GM18508 (cell line): ENCODE data around the gene ANO10.
"Not testable (repeated sequence)": the region's sequence is repeated elsewhere in the genome, so short reads cannot be mapped to it uniquely, and the experiment has no call there.

Experiments used
- ATAC-seq: cut with Tn5 transposase; IDR thresholded peaks from one replicate; pipeline ENCODE4 v1.9.1; 2021; ENCODE audit warnings: moderate number of reproducible peaks; ENCODE audit not compliant: insufficient read depth, unreplicated experiment

Gene ANO10

DNA sequence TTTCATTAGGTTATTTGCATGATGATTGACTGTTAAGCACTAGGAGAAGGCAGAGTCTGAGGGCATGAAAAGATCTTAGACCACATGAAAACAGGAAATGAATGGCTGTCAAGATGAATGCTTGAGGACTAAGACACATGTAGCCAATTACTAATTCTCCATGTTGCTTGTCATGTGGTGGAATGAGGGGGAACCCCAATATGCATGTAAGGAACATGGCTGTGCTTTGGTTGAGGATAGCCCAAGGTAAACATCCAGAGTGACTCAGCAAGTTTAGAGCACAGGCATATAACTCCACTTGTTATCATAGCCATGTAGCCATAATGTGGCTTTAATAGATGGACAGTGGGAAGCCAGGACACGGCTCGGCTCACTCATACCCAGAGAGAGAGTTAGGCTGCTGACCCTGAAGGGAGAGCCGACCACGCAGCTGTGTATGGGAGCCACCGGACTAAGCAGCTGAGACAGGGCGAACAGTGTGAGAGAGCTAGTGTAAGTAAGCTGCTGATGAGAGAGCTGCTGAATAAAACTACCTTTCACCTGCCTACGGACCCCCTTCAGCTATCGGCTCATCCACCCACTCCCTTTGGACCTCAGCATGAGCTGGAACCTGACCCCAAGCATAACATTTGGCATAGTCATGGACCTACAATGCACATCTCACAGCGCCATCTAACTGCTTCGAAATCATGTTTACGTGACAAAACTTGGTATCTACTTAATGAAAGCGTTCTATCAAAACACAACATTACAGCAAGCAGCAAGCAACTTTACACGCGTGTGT lies 37.6 kb downstream of the ANO10 start:
- no peak for ATAC-seq

DNA sequence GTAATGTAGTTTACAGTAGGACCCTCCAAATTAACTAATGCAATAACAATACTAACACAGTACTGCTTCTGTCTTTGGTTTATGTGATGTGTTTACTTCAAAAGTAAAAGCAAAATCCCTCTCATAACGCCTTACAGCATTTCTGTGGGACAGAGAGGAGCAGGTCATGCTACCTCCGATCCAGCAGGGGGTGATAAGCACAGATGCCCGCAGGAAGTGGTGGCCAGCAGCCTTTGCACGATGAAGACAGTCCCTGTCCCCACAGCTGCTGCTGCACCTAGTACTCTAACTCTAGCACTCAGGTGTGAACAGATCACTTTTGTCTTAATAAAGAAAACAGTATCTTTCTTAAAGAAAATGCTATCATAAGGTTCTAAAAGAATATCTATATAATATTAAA lies 38.3 kb downstream of the ANO10 start:
- ATAC-seq, result no peak

GRCh38 chr3:43582866-43583265 lies 38.9 kb downstream of the ANO10 start:
- ATAC-seq, result no peak

DNA sequence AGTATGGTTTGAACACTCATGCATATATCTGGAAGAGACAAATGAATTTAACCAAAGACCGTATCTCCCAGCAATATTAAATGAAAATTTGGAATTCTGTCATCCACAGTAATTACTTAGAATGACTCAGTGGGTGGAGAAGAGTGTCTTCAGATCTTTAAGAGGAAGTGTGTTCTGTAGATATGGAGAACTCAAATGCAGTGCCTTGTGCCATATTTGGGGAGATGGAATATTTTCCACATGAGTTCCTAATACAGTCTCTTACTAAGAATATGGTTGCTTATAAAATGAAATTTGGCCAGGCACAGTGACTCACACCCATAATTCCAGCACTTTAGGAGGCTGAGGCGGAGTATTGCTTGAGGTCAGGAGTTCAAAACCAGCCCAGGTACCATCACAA lies 40.5 kb downstream of the ANO10 start:
- ATAC-seq, result no peak

- ATAC-seq, result no peak
Measured at GRCh38 chr3:43580181-43580580, 41.6 kb downstream of the ANO10 start.

DNA sequence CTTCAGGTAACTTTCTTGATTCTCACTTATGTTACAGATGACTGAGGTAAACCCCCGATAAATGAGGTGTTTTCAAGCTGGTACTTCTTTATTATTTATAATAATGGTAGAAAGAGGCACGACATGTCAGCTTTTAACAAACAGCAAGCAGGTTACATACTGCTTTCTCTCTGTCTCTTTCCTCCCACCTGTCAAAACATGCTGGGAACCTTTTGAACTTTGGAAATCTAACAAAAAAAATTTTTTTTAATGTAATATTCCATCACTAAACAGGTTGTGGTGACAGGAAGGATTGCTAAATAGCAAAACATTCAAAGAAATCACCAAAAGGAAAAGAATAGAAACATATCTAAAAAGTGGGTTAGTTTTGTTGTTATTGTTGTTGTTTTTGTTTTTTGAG lies 48.2 kb downstream of the ANO10 start:
- ATAC-seq, result no peak

- not testable (repeated sequence) for ATAC-seq
Measured at GRCh38 chr3:43565661-43566341, 56.0 kb downstream of the ANO10 start.

DNA sequence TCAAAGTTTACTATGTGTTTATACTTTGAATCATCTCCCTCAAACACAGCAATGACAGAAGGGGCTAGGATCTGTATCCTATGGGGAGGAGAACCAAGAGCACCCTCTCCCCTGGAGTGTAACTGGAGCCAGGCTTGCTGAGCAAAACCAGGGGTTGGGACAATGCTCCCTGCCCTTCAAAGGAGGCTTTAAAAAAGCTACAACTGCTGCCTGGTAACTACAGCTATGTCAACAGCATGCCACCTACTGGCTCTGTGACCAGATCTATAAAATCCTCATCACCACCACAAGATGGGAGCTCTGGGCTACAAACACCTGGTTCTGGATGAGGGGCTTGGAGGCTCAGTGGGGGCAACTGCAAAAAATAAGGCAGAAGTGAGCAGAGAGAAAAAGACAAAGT lies 61.9 kb downstream of the ANO10 start:
- no peak for ATAC-seq

DNA sequence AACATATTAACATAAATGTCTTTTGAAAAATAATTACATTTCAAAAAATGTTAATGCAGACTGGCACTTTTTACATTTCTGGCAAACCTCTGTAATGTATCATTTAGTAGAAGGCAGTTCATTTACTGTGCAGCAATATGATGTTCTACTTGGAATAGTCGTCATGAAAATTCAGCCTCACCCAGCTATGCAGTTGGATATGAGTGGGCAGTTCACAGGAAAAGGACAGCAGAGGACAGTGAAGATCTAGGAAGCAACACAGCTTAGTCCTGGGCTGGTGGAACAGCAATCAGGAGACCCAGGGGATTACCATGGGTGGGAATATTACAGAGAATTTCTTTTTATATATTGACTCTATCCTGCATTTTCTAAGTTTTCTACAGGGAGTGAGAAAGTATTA lies 63.6 kb downstream of the ANO10 start:
- no peak for ATAC-seq

GRCh38 chr3:43549626-43550290 lies 72.1 kb downstream of the ANO10 start:
- ATAC-seq, result no peak

GRCh38 chr3:43544277-43544676 lies 77.5 kb downstream of the ANO10 start:
- ATAC-seq, result not testable (repeated sequence)

- ATAC-seq, result no peak
Measured at GRCh38 chr3:43542328-43543043, 79.3 kb downstream of the ANO10 start.

DNA sequence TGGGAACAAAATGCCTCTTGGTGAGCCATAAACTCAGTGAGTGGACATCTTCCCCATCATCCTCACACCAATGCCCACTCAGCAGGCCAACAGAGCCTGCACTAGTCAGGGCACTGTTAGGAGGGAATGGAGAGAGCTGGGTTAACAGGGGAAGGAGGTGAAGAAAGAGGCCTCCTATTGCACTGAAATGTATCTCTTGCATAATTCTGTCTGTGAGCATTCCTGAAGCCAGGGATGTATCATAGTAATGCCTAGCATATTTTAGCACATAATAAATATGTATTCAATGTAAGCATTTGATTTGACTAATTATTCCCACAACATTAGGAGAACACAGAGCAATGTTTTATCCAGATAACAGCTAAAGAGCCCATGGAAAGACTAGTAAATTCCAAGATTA lies 81.2 kb downstream of the ANO10 start:
- no peak for ATAC-seq

- ATAC-seq, result no peak
Measured at GRCh38 chr3:43539321-43539720, 82.5 kb downstream of the ANO10 start.

DNA sequence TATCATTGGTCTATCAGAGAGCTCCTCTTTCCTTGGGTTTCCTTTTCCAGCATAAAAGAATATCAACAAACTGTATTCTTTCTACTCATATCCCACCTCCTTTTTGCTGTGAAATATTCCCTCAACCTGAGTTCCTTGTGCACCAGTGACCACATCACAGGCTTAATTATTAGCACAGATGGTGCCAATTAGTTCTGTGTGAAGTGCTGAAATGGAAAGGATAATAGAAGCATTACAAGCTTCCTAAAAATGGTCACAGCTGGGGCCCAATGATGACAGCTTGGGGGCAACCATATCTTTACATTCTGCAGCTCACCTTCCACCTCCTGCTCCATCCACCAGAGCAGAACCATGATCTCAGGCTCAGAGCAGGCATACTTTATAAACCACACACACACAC lies 84.6 kb downstream of the ANO10 start:
- no peak for ATAC-seq

DNA sequence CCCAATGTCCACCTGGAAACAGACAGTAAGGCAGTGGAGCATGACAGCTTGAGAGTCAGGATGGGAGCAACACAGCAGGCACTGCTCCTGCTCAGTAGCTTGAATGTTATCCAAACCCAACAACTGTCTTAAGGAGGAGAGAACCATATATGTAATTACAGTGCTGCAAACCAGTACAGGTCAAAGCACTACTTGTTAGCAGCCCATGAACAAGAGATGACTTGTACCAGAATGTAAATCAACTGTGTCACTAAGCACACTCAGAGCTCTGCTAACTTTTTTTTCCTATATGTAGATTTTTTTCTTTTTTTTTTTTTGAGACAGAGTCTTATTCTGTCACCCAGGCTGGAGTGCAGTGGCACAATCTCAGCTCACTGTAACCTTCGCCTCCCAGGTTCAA lies 87.1 kb downstream of the ANO10 start:
- no peak for ATAC-seq

GRCh38 chr3:43533009-43533408 lies 88.8 kb downstream of the ANO10 start:
- ATAC-seq, result no peak

DNA sequence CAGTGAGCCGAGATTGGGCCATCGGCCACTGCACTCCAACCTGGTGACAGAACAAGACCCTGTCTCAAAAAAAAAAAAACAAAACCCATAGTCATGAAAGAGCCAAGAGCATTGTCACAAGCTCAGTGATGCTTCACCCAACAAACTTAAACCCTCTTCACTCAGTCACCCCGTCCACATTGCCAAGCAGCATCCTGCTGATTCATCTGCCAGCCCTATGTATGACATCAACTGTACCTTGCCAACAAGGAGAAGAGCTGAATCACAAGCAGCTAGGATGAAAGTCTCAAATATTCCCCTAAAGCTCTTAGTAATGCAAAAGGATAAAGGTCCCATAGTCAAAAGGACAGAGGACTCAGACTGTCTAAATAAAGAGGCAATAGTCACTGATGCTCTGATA lies 90.0 kb downstream of the ANO10 start:
- no peak for ATAC-seq

GRCh38 chr3:43528498-43529099 lies 93.2 kb downstream of the ANO10 start:
- no peak for ATAC-seq

DNA sequence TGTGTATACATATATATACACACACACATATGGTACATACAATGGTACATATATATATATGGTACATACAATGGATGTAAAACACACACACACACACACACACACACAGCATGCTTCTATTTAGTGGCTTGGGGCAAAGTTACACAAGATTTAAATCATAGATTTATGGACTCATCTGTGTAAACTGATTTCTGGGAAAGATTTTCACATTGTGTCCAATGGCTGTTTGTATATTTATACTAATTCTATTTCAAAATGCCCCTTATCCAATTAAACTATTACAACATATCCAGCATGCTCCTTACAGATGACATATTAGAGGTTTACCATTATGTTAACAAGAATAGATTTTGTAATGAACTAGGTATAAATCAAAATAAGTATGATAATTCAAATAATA lies 94.9 kb downstream of the ANO10 start:
- no peak for ATAC-seq
